Measurements from ENCODE around the gene ZSWIM6. TPM values are rescaled to one million over a fixed set of nuclear protein-coding genes. Genes with fewer than 3 reads are reported as not detected.

ZSWIM6 gene
- total RNA-seq, 4 donors from 2014 or later = 9.2 to 15.3 (median 11.9) TPM

- no peak for TF ChIP-seq CTCF (IDR thresholded peaks at IDR 0.05; ENCODE audit: low read depth)
Observed at GRCh38 chr5:61493973-61494372, 161.9 kb downstream of the ZSWIM6 start.

- no peak for TF ChIP-seq CTCF (IDR thresholded peaks at IDR 0.05; ENCODE audit: low read depth)
Observed at GRCh38 chr5:61496446-61496845, 164.4 kb downstream of the ZSWIM6 start.

- no peak for TF ChIP-seq CTCF (IDR thresholded peaks at IDR 0.05; ENCODE audit: low read depth)
Observed at GRCh38 chr5:61496860-61497259, 164.8 kb downstream of the ZSWIM6 start.

GRCh38 chr5:61498121-61498520 lies 166.1 kb downstream of the ZSWIM6 start:
- TF ChIP-seq CTCF (IDR thresholded peaks at IDR 0.05; ENCODE audit: low read depth) = no peak

- TF ChIP-seq CTCF (IDR thresholded peaks at IDR 0.05; ENCODE audit: low read depth) = no peak
Observed at GRCh38 chr5:61501971-61502370, 169.9 kb downstream of the ZSWIM6 start.

- TF ChIP-seq CTCF (IDR thresholded peaks at IDR 0.05; ENCODE audit: low read depth) = no peak
Observed at GRCh38 chr5:61504143-61504770, 172.2 kb downstream of the ZSWIM6 start.

GRCh38 chr5:61505281-61505680 lies 173.2 kb downstream of the ZSWIM6 start:
- no peak for TF ChIP-seq CTCF (IDR thresholded peaks at IDR 0.05; ENCODE audit: low read depth)
